ENCODE data around the gene VILL.

Gene VILL

GRCh38 chr3:38002291-38002876 is 11.8 kb downstream of the VILL start:
- no peak for DNase-seq

- DNase-seq: no peak
Observed at GRCh38 chr3:38002940-38003339, 12.4 kb downstream of the VILL start.

GRCh38 chr3:38003371-38003816 is 12.8 kb downstream of the VILL start:
- DNase-seq: peak; percentile 45

GRCh38 chr3:38003817-38004414 is 13.3 kb downstream of the VILL start:
- DNase-seq: no peak

GRCh38 chr3:38004415-38005075 is 14.0 kb downstream of the VILL start:
- peak; percentile 37 for DNase-seq

- DNase-seq: no peak
Observed at GRCh38 chr3:38005076-38006020, 14.8 kb downstream of the VILL start.

- no peak for DNase-seq
Observed at GRCh38 chr3:38006031-38006430, 15.4 kb downstream of the VILL start.

- DNase-seq: no peak
Observed at GRCh38 chr3:38006445-38006995, 15.9 kb downstream of the VILL start.

- no peak for DNase-seq
Observed at GRCh38 chr3:38007754-38008090, 17.1 kb downstream of the VILL start.

GRCh38 chr3:38008191-38008701 is 17.7 kb downstream of the VILL start:
- no peak for DNase-seq

GRCh38 chr3:38008971-38009580 is 18.5 kb downstream of the VILL start:
- no peak for DNase-seq

- no peak for DNase-seq
Observed at GRCh38 chr3:38009807-38010591, 19.4 kb downstream of the VILL start.

GRCh38 chr3:38011111-38011510 is 20.5 kb downstream of the VILL start:
- DNase-seq: no peak

- DNase-seq: no peak
Observed at GRCh38 chr3:38015485-38015884, 24.9 kb downstream of the VILL start.

GRCh38 chr3:38015984-38016383 is 25.4 kb downstream of the VILL start:
- no peak for DNase-seq

- no peak for DNase-seq
Observed at GRCh38 chr3:38016410-38016809, 25.8 kb downstream of the VILL start.

- DNase-seq: no peak
Observed at GRCh38 chr3:38016847-38017444, 26.4 kb downstream of the VILL start.

- no peak for DNase-seq
Observed at GRCh38 chr3:38017445-38018295, 27.1 kb downstream of the VILL start.

- no peak for DNase-seq
Observed at GRCh38 chr3:38018296-38019266, 28.0 kb downstream of the VILL start.

Data from T-helper 9 cell (primary cell).